Measurements from ENCODE around the gene HIPK2.

Gene HIPK2

GRCh38 chr7:139610595-139610994, 167.2 kb downstream of the HIPK2 start:
- no peak for TF ChIP-seq USF1 (IDR thresholded peaks at IDR 0.05)
- TF ChIP-seq MAX (IDR thresholded peaks at IDR 0.05), result no peak
- TF ChIP-seq, protein P1, sequence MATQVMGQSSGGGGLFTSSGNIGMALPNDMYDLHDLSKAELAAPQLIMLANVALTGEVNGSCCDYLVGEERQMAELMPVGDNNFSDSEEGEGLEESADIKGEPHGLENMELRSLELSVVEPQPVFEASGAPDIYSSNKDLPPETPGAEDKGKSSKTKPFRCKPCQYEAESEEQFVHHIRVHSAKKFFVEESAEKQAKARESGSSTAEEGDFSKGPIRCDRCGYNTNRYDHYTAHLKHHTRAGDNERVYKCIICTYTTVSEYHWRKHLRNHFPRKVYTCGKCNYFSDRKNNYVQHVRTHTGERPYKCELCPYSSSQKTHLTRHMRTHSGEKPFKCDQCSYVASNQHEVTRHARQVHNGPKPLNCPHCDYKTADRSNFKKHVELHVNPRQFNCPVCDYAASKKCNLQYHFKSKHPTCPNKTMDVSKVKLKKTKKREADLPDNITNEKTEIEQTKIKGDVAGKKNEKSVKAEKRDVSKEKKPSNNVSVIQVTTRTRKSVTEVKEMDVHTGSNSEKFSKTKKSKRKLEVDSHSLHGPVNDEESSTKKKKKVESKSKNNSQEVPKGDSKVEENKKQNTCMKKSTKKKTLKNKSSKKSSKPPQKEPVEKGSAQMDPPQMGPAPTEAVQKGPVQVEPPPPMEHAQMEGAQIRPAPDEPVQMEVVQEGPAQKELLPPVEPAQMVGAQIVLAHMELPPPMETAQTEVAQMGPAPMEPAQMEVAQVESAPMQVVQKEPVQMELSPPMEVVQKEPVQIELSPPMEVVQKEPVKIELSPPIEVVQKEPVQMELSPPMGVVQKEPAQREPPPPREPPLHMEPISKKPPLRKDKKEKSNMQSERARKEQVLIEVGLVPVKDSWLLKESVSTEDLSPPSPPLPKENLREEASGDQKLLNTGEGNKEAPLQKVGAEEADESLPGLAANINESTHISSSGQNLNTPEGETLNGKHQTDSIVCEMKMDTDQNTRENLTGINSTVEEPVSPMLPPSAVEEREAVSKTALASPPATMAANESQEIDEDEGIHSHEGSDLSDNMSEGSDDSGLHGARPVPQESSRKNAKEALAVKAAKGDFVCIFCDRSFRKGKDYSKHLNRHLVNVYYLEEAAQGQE (IDR thresholded peaks at IDR 0.05; ENCODE audit: low read depth), result no peak
- TF ChIP-seq RAD21 (IDR thresholded peaks at IDR 0.05; ENCODE audit: low read depth), result no peak
- no peak for TF ChIP-seq EP300 (IDR thresholded peaks at IDR 0.05; ENCODE audit: borderline replicate concordance)
- TF ChIP-seq FOXM1 (IDR thresholded peaks at IDR 0.05; ENCODE audit: borderline replicate concordance, low read depth), result no peak
- no peak for TF ChIP-seq TCF12 (IDR thresholded peaks at IDR 0.05; ENCODE audit: low read depth)
- TF ChIP-seq TAF1 (IDR thresholded peaks at IDR 0.05; ENCODE audit: low read depth), result no peak
- no peak for TF ChIP-seq EGR1 (IDR thresholded peaks at IDR 0.05)
- TF ChIP-seq ZBTB7A (IDR thresholded peaks at IDR 0.05; ENCODE audit: low read depth), result no peak
- TF ChIP-seq NFIC (IDR thresholded peaks at IDR 0.05), result no peak
- no peak for TF ChIP-seq YY1 (IDR thresholded peaks at IDR 0.05; ENCODE audit: low read depth)
- TF ChIP-seq CREB1 (IDR thresholded peaks at IDR 0.05; ENCODE audit: low read depth), result no peak
- TF ChIP-seq TEAD4 (IDR thresholded peaks at IDR 0.05), result no peak
- no peak for TF ChIP-seq CEBPB (IDR thresholded peaks at IDR 0.05)

GRCh38 chr7:139603896-139604295, 173.9 kb downstream of the HIPK2 start:
- TF ChIP-seq, protein P1 (IDR thresholded peaks at IDR 0.05; ENCODE audit: low read depth), result no peak
- TF ChIP-seq FOXM1 (IDR thresholded peaks at IDR 0.05; ENCODE audit: borderline replicate concordance, low read depth), result no peak

- TF ChIP-seq EP300 (IDR thresholded peaks at IDR 0.05; ENCODE audit: borderline replicate concordance), result no peak
- TF ChIP-seq TCF12 (IDR thresholded peaks at IDR 0.05; ENCODE audit: low read depth), result no peak
- TF ChIP-seq EGR1 (IDR thresholded peaks at IDR 0.05), result no peak
- TF ChIP-seq CREB1 (IDR thresholded peaks at IDR 0.05; ENCODE audit: low read depth), result no peak
- TF ChIP-seq, protein P1 (IDR thresholded peaks at IDR 0.05; ENCODE audit: low read depth), result no peak
Observed at GRCh38 chr7:139603282-139603681, 174.5 kb downstream of the HIPK2 start.

DNA sequence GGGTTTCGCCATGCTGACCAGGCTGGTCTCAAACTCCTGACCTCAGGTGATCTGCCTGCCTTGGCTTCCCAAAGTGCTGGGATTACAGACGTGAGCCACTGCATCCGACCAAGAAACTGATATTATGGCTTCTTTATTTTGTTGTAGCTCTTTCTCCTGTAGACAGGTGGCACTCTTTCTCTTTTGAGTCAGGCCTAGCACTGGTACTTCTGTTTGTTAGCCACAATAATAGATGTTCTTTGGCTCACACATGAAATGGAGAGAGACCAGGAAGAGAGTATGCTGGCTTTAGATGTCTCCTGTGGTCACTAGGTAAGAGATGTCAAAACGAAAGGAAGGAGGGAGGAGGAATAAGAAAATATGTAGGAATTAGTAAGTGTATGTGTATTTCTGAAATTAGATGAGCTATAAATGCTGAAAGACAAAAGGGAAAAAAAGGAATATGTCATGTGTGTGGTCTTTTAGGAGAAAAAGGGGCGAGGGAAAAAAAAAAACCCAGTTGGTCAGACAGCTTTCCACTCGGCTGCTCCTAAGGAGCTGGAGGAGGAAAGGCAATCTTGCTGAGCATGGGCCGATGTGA, 175.6 kb downstream of the HIPK2 start:
- no peak for TF ChIP-seq TEAD4 (IDR thresholded peaks at IDR 0.05)
- peak; percentile 62 for TF ChIP-seq RAD21 (IDR thresholded peaks at IDR 0.05; ENCODE audit: low read depth)

DNA sequence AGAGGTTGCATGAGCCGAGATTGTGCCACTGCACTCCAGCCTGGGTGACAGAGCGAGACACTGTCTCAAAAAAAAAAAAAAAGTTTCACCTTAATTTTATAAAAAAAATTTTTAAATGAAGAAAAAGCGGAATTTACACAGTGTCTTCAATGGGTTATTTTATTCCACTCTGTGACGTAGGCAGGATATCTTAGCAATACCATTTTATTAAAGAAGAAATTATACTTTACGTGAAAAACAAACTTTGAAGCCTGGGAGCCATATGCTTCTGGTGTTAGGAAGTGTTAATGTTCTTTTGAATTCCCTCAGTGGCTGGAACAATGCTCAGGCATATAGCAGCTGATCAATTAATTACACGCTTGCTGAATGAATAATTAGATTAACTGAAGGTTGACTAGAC, 176.6 kb downstream of the HIPK2 start:
- TF ChIP-seq EP300 (IDR thresholded peaks at IDR 0.05; ENCODE audit: borderline replicate concordance) (no peak), TCF12 (IDR thresholded peaks at IDR 0.05; ENCODE audit: low read depth) (no peak), YY1 (IDR thresholded peaks at IDR 0.05; ENCODE audit: low read depth) (no peak), EGR1 (IDR thresholded peaks at IDR 0.05) (no peak), RAD21 (IDR thresholded peaks at IDR 0.05; ENCODE audit: low read depth) (no peak), ZBTB7A (IDR thresholded peaks at IDR 0.05; ENCODE audit: low read depth) (no peak), CEBPB (IDR thresholded peaks at IDR 0.05) (no peak), USF1 (IDR thresholded peaks at IDR 0.05) (no peak), CREB1 (IDR thresholded peaks at IDR 0.05; ENCODE audit: low read depth) (no peak), FOXM1 (IDR thresholded peaks at IDR 0.05; ENCODE audit: borderline replicate concordance, low read depth) (no peak), NFIC (IDR thresholded peaks at IDR 0.05) (no peak), TEAD4 (IDR thresholded peaks at IDR 0.05) (no peak), MAX (IDR thresholded peaks at IDR 0.05) (no peak), TAF1 (IDR thresholded peaks at IDR 0.05; ENCODE audit: low read depth) (no peak)
- TF ChIP-seq, protein P1 (IDR thresholded peaks at IDR 0.05; ENCODE audit: low read depth), result no peak
